ENCODE data around the gene ENTHD1.
"Not testable (repeated sequence)": the region's sequence is repeated elsewhere in the genome, so short reads cannot be mapped to it uniquely, and the experiment has no call there.

The ENTHD1 gene

DNA sequence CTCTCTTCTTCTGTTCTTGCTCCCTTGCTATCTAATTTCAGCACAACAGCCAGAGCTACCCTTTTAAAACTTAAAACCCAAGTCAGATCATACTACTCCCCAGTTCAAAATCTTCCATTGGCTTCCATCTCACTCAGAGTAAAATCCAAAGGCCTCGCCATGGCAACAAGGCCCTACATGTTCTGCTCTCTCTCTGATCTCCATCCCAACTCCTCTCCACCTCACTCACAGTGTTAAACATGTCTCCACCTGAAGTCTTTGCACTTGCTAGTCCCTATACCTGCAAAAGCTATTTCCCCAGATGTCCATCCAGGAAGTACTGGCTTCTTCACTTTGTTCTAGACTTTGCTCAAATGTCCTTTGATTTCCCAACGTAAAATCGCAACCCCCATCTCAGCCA is 4.3 kb upstream of the ENTHD1 start:
- DNase-seq: no peak

DNA sequence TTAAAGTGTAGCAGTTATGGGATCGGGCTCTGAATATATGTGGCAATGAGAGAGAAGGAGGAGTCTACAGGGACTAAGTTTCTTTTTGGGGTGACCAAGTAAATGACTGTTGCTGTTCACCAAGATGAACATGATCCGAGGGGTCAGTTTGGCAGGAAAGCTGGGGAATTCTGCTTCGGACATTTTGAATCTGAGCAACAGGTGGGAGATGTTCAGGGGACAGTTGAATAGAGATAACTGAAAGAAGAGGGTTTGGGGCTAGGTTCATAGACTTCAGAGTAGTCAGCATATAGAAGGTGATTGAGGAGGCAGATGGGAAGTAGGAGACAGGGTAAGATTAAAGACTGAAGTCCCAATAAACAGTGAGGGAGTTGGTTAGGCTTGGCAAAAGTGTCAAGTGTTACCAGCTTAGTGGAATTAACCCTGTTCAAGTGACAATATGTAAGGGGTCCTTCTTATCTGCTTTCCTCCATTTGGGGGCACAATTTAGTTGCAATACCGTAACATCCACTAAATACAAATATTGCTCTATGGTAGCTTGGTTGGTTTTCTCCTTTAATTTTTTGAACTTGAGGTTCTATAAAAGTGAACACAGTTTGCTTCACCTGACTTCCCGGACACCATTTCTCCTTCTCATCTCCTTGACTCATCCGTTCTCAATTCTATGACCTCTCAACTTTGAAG is 2.9 kb upstream of the ENTHD1 start:
- DNase-seq: no peak

DNA sequence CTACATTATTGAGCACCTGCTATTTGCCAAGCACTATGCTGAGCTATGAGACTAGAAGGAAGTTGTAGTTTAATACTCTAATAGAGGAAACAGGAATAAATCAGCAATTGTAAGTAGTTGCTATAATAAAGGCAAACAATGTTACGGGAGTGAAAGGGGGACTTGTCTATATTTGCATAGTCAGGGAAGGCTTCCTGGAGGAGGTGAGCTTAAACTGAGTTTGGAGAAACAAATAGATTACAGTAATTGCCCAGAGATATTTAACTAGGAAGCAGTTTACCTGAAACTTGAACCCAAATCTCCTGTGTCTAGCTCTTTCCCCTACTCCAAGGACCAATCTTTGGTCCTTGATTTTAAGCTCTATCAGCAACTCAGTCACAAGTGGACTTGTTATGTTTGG is 2.1 kb upstream of the ENTHD1 start:
- DNase-seq: no peak

DNA sequence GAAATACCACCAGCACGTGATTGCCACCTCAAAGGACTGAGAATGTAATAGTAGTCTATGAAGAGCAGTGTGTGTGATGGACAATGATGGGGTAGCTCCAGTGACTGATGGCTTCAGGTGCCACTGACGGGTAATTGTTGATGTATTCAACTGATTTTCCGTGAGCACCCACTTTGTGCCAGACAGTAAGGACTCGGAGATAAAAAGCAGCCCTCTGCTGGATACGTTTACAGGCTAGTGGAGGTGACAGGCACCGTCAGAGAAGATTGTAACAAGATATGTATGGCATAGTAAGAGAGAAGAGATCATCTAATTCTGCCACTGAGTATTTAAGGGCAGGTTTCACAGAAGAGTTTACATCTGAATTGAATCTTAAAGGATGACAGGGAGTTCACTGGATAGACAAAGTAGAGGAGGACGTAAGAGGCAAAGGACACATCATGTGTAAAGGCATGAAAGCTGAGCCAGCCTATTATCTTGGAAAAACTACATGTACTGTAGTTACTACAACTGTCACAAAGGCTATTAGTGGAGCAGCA is 1.1 kb upstream of the ENTHD1 start:
- DNase-seq: no peak

DNA sequence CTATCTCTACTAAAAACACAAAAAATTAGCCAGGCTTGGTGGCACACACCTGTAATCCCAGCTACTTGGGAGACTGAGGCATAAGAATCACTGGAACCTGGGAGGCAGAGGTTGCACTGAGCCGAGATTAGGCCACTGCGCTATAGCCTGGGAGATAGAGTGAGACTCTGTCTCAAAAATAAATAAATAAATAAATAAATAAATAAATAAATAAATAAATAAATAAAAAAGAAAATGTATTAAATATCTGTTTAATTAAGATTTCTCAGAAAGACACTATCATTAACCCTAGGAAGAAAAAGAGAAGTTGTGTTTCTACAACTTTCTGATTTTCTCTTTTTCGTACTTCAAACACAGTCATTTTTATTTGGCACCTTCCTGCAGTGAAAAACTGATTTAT is 3.6 kb downstream of the ENTHD1 start:
- DNase-seq: not testable (repeated sequence)

DNA sequence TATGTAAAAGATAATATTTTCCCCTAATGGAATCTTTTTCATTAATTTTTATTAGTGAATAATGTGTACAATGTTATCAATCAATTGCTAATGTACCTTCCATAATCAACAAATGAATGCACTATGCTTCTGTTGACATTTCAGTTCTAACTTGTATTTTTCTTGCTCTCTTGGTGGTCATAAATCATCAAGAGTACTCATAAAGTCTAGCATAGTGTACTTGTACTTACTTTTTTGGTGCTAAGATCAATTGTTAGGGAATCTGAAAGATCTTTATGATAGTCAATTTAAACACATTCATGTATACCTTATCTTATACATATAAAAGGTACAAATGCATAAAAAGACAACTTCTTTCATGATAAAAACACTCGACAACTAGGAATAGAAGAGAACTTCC is 10.5 kb downstream of the ENTHD1 start:
- no peak for DNase-seq

DNA sequence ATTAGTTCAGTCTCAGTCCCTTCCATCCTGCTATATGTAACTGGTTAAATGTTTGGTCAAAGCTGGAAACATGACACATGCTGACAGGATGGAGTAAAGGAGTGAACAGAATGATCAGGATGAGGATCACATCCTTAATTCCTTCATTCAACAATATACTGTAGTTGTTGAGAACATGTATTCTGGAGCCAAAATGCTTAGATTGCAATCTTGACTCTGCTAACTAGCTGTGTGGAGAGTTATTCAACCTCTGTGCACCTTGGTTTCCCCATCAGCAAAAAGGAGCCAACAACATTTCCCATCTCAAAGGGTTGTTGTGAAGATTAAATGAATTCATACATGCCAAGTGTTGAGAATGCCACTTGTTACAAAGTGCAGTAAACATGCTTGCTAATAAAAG is 12.8 kb downstream of the ENTHD1 start:
- DNase-seq: no peak

DNA sequence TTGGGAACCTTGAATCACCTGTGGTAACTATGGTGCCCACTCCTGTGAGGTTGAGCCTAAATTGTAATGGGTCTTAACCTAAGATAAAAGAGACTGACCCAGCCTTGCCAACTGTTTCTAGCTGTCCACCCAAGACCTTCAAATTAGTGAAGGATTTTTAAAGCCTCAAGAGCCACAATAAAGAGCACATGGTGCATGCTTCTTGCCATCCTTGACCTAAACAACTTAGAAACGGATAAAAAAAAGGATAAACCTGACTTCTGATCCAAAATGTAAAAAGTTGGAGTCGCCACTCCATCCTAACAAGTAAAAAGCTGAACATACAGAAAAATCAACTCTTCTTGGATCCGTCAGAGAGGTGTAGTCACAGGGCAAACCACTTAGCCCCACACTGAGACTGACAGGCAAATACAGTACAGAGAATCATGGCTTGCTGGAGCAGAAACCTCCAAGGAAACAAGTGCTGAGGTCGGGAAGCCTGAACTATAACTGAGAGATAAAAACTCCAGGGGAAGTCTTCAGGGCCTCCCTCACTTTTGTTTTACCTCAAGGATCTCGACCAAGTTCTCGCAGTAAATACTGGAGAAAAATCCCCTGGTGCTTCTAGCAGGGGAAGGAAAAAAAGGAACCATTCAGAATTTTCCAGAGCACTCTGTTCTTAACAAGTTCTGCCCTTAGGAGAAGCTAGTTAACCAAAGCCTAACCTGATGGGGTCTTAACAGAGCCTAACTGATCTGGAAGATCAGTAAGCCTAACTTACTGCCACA is 16.3 kb downstream of the ENTHD1 start:
- no peak for DNase-seq

DNA sequence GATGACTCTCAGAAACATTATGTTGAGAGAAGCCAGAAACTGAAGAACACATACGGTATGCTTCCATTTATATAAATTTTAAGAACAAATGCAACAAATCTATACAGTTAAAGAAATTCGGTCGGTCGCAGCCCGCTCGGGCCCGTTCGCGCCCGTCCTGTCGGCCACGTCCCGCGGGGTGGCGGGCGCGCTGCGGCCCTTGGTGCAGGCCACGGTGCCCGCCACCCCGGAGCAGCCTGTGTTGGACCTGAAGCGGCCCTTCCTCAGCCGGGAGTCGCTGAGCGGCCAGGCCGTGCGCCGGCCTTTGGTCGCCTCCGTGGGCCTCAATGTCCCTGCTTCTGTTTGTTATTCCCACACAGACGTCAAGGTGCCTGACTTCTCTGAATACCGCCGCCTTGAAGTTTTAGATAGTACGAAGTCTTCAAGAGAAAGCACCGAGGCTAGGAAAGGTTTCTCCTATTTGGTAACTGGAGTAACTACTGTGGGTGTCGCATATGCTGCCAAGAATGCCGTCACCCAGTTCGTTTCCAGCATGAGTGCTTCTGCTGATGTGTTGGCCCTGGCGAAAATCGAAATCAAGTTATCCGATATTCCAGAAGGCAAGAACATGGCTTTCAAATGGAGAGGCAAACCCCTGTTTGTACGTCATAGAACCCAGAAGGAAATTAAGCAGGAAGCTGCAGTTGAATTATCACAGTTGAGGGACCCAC is 18.2 kb downstream of the ENTHD1 start:
- not testable (repeated sequence) for DNase-seq

DNA sequence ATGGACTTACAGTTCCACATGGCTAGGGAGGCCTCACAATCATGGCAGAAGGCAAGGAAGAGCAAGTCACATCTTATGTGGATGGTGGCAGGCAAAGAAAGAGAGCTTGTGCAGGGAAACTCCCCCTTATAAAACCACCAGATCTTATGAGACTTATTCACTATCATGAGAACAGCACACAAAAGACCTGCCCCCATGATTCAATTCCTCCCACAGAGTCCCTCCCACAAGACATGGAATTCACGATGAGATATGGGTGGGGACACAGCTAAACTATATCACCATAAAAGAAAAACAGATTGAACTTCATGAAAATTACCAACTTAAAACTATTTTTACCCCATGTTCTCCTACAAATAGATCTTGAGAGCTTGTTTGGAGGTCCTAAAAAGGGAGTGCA is 19.6 kb downstream of the ENTHD1 start:
- no peak for DNase-seq

DNA sequence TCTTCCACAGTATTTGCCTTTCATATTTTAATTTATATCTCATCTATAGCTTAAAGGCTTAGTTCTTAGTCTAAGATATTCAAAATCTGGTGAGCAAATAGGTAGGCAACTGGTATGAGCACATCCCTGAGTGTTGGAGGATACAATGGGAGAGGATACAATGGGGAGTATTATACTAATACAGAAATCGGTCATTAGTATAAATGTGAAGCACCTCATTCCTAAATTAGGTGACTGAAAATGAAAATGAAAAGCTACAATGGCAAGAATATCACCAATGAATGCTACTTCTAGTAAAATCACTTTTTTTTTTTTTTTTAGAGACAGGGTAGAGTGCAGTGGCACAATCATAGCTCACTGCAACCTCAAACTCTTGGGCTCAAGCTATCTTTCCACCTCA is 21.0 kb downstream of the ENTHD1 start:
- no peak for DNase-seq

DNA sequence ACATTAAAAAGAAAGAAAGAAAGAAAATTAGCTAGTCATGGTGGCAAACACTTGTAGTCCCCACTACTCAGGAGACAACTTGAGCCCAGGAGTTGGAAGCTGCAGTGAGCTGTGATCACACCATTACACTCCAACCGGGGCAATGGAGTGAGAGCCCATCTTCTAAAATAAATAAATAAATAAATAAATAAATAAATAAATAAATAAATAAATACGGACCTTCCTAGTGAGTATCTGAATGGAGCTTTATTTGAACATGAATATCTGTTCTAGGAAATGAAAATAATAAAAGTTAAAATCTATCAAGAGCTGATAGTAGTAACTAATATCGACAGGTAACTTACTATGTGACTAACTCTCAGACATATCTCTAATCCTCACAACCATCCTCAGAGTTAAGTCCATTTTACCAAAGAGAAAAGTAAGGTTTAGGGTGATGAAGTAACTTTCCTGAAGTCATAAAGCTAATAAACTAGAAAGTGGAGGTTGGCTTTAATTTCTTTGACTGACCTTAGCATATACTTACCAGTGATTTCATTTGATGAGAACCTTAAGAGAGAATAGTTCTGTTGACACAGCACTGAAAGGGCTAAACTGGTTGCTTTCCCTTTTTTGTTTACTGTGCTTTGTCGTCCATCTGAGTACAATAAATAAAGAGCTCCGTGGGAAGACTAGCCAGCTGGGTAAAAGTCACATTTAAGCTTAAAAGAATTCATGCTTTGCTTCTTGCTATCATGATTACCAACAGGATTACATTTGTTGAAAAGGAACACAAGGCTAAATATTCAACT is 22.4 kb downstream of the ENTHD1 start:
- DNase-seq: no peak

DNA sequence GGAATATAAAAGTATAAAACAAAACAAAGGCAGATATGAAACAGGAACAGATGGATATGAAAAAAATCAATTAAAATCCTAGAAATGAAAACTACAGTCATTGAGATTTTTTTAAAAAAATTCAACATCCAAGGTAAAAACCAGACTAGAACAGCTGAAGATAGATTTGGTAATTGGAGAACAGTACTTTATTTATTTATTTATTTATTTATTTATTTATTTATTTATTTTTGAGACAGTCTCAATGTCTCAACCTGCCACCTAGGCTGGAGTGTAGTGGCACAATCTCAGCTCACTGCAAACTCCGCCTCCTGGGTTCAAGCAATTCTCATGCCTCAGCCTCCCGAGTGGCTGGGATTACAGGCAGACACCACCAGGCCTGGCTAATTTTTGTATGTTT is 23.8 kb downstream of the ENTHD1 start:
- not testable (repeated sequence) for DNase-seq

DNA sequence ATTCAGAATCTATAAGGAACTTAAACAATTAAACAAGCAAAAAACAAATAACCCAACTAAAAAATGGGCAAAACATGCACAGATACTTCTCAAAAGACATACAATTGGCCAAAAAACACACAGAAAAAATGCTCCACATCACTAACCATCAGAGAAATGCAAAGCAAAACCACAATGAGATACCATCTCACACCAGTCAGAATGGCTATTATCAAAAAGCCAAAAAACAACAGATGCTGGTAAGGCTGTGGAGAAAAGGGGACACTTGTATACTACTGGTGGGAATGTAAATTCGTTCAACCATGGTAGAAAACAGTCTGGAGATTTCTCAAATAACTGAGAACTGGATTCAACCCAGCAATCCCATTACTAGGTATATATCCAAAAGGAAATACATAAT is 24.8 kb downstream of the ENTHD1 start:
- DNase-seq: no peak

DNA sequence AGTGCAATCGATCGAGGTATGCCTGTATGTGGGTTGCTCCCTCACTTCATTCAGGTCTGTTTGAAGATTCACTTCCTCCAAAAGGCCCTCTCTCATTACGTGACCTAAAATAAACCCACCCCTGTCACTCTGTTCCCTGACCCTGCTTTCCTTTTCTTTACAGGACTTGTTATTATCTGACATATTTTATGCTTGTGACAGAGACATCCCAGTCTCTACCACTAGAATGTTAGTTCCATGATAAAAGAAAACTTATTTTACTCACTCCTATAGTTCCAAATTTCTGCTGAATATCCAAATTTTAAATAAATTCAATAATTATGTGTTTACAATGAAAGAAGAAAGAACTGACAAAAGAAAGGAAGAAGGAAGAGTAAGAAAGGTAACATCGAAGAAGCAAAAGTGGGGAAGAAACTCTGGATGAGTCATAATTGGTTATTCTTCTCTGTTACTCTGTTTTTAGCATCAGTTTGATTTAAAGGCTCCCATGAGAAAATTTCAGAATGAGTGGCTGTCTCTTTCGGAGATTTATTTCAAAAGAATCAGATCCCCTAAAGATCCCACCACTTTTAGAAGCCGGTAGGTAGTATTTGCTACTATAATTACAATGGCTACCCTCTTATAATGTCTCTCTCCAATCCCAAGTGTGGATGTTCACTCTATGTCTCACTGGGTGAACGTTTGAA is 33.5 kb downstream of the ENTHD1 start:
- DNase-seq: no peak

DNA sequence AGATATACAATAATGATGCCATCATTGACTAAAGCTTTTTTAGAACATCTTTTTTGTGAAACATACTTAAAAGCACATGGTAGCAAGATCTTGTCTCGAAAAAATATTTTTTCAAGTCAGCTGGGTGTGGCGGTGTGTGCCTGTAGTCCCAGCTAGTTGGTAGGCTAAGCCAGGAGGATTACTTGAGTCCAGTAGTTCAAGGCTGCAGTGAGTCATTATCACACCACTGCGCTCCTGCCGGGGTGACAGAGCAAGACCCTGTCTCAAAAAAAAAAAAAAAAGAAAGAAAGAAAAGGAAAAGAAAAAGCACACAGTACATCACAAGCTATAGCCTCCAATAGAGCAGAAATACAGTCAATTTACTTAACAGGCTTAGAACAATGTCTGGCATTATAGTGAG is 37.0 kb downstream of the ENTHD1 start:
- no peak for DNase-seq

DNA sequence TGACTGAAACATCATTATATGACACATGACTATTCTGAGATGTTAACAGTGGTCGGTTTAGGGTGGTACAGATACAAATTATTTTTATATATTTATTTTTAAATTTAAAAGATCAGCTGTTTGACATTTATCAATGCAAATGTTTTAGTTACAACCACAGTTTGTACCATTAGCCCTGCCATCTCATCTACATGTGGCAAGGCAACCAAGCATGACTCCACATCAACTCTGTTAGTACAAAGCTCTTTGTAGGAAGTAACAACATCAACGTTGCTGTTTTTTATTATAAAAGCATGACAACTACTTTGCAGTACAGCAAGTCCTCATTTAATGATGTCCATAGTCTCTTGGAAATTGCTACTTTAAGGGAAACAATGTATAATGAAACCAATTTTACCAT is 40.8 kb downstream of the ENTHD1 start:
- no peak for DNase-seq

DNA sequence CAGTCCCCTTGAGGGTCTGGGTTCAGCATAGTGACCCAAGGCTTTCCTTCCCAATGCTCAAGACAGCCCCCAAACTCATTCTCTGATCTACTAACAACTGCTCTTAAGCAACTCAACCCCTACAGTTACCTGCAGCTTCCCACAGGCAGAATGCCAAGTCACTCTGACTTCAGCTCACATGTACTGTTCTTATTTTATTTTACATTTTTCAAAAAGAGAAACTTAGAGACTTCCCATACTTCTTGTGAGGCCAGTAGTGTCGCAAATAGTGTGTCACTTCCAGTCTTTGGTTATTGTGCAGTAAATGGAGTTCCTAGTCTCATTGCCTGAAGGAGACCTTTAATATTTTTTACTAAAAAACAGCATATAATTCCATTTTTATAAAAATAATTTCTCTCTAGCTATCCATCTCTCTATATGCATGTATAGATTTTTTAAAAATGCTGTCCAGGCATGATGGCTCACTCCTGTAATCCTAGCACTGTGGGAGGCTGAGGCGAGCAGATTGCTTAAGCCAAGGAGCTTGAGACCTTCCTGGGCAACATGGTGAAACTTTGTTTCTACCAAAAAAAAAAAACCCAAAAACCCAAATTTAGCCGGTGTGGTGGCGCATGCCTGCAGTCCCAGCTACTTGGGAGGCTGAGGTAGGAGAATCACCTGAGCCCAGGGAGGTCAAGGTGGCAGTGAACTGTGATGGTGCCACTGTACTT is 41.8 kb downstream of the ENTHD1 start:
- no peak for DNase-seq

DNA sequence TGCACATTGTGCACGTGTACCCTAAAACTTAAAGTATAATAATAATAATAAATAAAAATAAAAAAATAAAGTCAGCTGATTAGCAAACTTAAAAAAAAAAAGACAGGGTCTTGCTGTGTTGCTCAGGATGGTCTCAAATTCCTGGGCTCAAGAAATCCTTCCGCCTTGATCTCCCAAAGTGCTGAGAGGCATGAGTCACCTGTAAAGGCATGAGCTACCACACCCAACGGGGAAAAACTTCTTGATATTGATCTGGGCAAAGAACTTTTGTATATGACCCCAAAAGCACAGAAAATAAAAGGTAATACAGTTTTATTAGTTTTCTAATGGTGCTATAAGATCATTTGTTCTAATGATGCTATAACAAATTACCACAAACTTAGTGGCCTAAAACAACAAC is 46.1 kb downstream of the ENTHD1 start:
- no peak for DNase-seq

DNA sequence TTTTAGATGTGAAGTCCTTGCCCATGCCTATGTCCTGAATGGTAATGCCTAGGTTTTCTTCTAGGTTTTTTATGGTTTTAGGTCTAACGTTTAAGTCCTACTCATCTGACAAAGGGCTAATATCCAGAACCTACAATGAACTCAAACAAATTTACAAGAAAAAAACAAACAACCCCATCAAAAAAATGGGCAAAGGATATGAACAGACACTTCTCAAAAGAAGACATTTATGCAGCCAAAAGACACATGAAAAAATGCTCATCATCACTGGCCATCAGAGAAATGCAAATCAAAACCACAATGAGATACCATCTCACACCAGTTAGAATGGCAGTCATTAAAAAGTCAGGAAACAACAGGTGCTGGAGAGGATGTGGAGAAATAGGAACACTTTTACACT is 47.0 kb downstream of the ENTHD1 start:
- DNase-seq: not testable (repeated sequence)

DNA sequence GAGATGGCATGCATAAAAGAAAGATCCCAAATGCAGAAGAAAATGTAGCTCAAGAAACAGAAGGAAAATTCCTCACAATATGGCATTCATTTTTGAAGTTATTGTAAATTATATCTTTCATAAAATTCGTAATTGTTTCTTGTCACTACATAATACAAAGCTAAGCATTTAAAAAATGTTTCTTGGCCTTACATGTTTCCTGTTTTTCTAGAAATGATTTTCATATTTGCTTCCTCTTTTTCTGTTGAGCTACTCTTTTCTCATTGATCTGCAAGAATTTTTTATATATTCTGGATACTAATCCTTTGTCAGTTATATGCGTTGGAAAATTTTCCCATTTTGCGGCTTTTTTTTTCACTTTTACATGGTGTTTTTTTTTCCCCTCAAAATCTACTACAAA is 48.0 kb downstream of the ENTHD1 start:
- DNase-seq: no peak
